Muscle of leg (tissue), 11 donors: ENCODE data around the gene MTUS2. TPM values are rescaled to one million over a fixed set of nuclear protein-coding genes. Genes with fewer than 3 reads are reported as not detected.

ENCODE experiments used
- DNase-seq: peaks from one replicate; pipeline ENCODE4 v3.0.0; 2013
- H3K27ac ChIP-seq: one replicate; pipeline ENCODE4 v1.5.1; 2013; ENCODE audit warnings: mild to moderate bottlenecking, low read length, control low read depth
- H3K27me3 ChIP-seq: one replicate; pipeline ENCODE4 v1.6.1; 2013; ENCODE audit warnings: low read length; ENCODE audit not compliant: control insufficient read depth, insufficient read depth
- H3K36me3 ChIP-seq: one replicate; pipeline ENCODE4 v1.6.1; 2013; ENCODE audit warnings: low read length; ENCODE audit not compliant: control insufficient read depth, insufficient read depth
- H3K4me1 ChIP-seq: one replicate; pipeline ENCODE4 v1.6.1; 2013; ENCODE audit warnings: low read length; ENCODE audit not compliant: control insufficient read depth, insufficient read depth
- H3K4me3 ChIP-seq: one replicate; pipeline ENCODE4 v1.5.1; 2013; ENCODE audit warnings: low read length, control low read depth
- H3K9me3 ChIP-seq: replicated peaks from 2 replicates; pipeline ENCODE4 v1.6.1; 2013; ENCODE audit warnings: low read depth, low read length; ENCODE audit not compliant: control insufficient read depth
- WGBS: methylation state at CpG from one replicate; pipeline ENCODE4 v1.1.5; 2013; ENCODE audit warnings: missing lambda C conversion rate; ENCODE audit not compliant: insufficient coverage; 5-methylcytosine and 5-hydroxymethylcytosine counted together
- polyA plus RNA-seq, 8 donors: library from polyadenylated mRNA; unstranded; fragments of 120-200 nt; gene quantifications; one replicate each; pipeline versions ENCODE4 v1.2.1 to v1.2.3, GENCODE V29; 2013; ENCODE audit warnings: inconsistent platforms in 1 of 8, low replicate concordance in 1 of 8; ENCODE audit not compliant: insufficient read length in 8 of 8, insufficient read depth in 1 of 8
- total RNA-seq: library from RNA; stranded (reverse); fragments of 120-200 nt; gene quantifications from one replicate; pipeline ENCODE4 v1.2.4, GENCODE V29; 2013

MTUS2 gene
- total and polyA plus RNA-seq, 9 donors = 11.3 to 29.5 (median 21.7) TPM

- H3K27me3 ChIP-seq = no peaks in the 10 kb centered on the region
- no peak for DNase-seq
Measured at GRCh38 chr13:29046588-29046987, 226.4 kb downstream of the MTUS2 start.

GRCh38 chr13:29049524-29049923 is 229.4 kb downstream of the MTUS2 start:
- DNase-seq = no peak
- 82% methylated on average over 4 of the region's 6 CpGs for WGBS

More at GRCh38 chr13:29046588-29046987, 226.4 kb downstream of the MTUS2 start:
- no peak overlapping the region for H3K27ac ChIP-seq
- H3K4me1 ChIP-seq = no peaks in the 10 kb centered on the region
- no peaks in the 10 kb centered on the region for H3K36me3 ChIP-seq
- no CpG with 5 or more reads among the region's 4 CpGs for WGBS
- no peak overlapping the region for H3K4me3 ChIP-seq
- no peaks in the 10 kb centered on the region for H3K9me3 ChIP-seq

GRCh38 chr13:29050719-29051118 is 230.6 kb downstream of the MTUS2 start:
- no peaks in the 10 kb centered on the region for H3K4me1 ChIP-seq
- no peak for DNase-seq
- H3K27me3 ChIP-seq = no peaks in the 10 kb centered on the region
- WGBS = 80% methylated on average over 2 of the region's 4 CpGs
- H3K36me3 ChIP-seq = no peaks in the 10 kb centered on the region
- H3K27ac ChIP-seq = no peak overlapping the region
- H3K9me3 ChIP-seq = no peaks in the 10 kb centered on the region
- H3K4me3 ChIP-seq = no peak overlapping the region

More at GRCh38 chr13:29049524-29049923, 229.4 kb downstream of the MTUS2 start:
- H3K27ac ChIP-seq = no peak overlapping the region
- no peaks in the 10 kb centered on the region for H3K4me1 ChIP-seq
- no peaks in the 10 kb centered on the region for H3K36me3 ChIP-seq
- no peaks in the 10 kb centered on the region for H3K9me3 ChIP-seq
- no peak overlapping the region for H3K4me3 ChIP-seq
- H3K27me3 ChIP-seq = no peaks in the 10 kb centered on the region

- Histone ChIP-seq H3K4me1 (no peaks in the 10 kb centered on the region), H3K9me3 (no peaks in the 10 kb centered on the region), H3K27ac (no peak overlapping the region), H3K4me3 (no peak overlapping the region), H3K36me3 (no peaks in the 10 kb centered on the region), H3K27me3 (no peaks in the 10 kb centered on the region)
- WGBS = 83% methylated on average over 1 of the region's 2 CpGs
- peak; percentile 9 for DNase-seq
Measured at GRCh38 chr13:29059800-29060199, 239.7 kb downstream of the MTUS2 start.

- Histone ChIP-seq H3K4me3 (no peak overlapping the region), H3K27ac (no peak overlapping the region), H3K36me3 (no peaks in the 10 kb centered on the region), H3K4me1 (no peaks in the 10 kb centered on the region), H3K9me3 (no peaks in the 10 kb centered on the region), H3K27me3 (peaks cover 2% of the 10 kb centered on the region)
- WGBS = no CpG with 5 or more reads among the region's 3 CpGs
- no peak for DNase-seq
Measured at GRCh38 chr13:29065142-29065541, 245.0 kb downstream of the MTUS2 start.

- Histone ChIP-seq H3K4me3 (no peak overlapping the region), H3K9me3 (no peaks in the 10 kb centered on the region), H3K27ac (no peak overlapping the region), H3K4me1 (no peaks in the 10 kb centered on the region), H3K27me3 (peaks cover 2% of the 10 kb centered on the region), H3K36me3 (no peaks in the 10 kb centered on the region)
- DNase-seq = no peak
- WGBS = 62% methylated on average over 3 of the region's 3 CpGs
Measured at GRCh38 chr13:29067306-29067945, 247.3 kb downstream of the MTUS2 start.

GRCh38 chr13:29073755-29074154 is 253.6 kb downstream of the MTUS2 start:
- Histone ChIP-seq H3K27me3 (peaks cover 2% of the 10 kb centered on the region), H3K36me3 (no peaks in the 10 kb centered on the region), H3K27ac (no peak overlapping the region), H3K9me3 (peaks cover under 1% of the 10 kb centered on the region), H3K4me3 (no peak overlapping the region), H3K4me1 (no peaks in the 10 kb centered on the region)
- WGBS = 18% methylated on average over 3 of the region's 3 CpGs
- no peak for DNase-seq

GRCh38 chr13:29077051-29077813 is 257.1 kb downstream of the MTUS2 start:
- Histone ChIP-seq H3K27me3 (no peaks in the 10 kb centered on the region), H3K36me3 (no peaks in the 10 kb centered on the region), H3K4me1 (no peaks in the 10 kb centered on the region), H3K27ac (no peak overlapping the region), H3K9me3 (peaks cover 3% of the 10 kb centered on the region), H3K4me3 (no peak overlapping the region)
- WGBS = no CpG with 5 or more reads among the region's 3 CpGs
- DNase-seq = no peak

- H3K4me3 ChIP-seq = no peak overlapping the region
- H3K36me3 ChIP-seq = no peaks in the 10 kb centered on the region
- peaks cover 3% of the 10 kb centered on the region for H3K9me3 ChIP-seq
- no peak overlapping the region for H3K27ac ChIP-seq
- peak; percentile 16 for DNase-seq
- no peaks in the 10 kb centered on the region for H3K27me3 ChIP-seq
- WGBS = no CpG with 5 or more reads among the region's 1 CpG
- H3K4me1 ChIP-seq = no peaks in the 10 kb centered on the region
Measured at GRCh38 chr13:29081036-29081435, 260.9 kb downstream of the MTUS2 start.

GRCh38 chr13:29081697-29082440 is 261.7 kb downstream of the MTUS2 start:
- Histone ChIP-seq H3K36me3 (no peaks in the 10 kb centered on the region), H3K9me3 (peaks cover 3% of the 10 kb centered on the region), H3K4me1 (no peaks in the 10 kb centered on the region), H3K27ac (no peak overlapping the region), H3K4me3 (no peak overlapping the region), H3K27me3 (no peaks in the 10 kb centered on the region)
- 77% methylated on average over 3 of the region's 7 CpGs for WGBS
- no peak for DNase-seq
